NCI-H345 (cell line): ENCODE results near the gene CARD10.
"Not testable (repeated sequence)": the region's sequence is repeated elsewhere in the genome, so short reads cannot be mapped to it uniquely, and the experiment has no call there.

Experiments used
- DNase-seq: peaks from one replicate; lab custom pipeline; 2025; lab: John Stamatoyannopoulos, UW

CARD10 gene

DNA sequence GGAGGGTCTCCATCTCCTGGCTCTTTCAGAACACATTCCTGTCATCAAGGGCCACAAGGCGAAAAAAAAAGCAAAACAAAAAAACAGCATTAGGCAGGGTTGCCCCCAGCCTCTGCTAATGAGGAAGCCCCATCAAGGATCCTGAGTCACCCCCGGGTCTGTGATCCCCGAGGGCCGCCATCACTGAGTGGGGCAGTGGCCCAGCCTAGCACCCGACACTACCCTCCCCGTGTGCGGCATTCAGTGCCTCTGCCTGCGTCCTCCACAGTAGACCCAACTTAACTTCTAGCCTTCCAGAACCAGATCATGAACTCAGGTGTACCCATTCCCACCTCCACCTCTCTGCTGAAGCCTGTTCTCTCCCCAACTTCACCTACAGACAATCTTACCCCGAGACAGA, 34.5 kb upstream of the CARD10 start:
- no peak for DNase-seq

DNA sequence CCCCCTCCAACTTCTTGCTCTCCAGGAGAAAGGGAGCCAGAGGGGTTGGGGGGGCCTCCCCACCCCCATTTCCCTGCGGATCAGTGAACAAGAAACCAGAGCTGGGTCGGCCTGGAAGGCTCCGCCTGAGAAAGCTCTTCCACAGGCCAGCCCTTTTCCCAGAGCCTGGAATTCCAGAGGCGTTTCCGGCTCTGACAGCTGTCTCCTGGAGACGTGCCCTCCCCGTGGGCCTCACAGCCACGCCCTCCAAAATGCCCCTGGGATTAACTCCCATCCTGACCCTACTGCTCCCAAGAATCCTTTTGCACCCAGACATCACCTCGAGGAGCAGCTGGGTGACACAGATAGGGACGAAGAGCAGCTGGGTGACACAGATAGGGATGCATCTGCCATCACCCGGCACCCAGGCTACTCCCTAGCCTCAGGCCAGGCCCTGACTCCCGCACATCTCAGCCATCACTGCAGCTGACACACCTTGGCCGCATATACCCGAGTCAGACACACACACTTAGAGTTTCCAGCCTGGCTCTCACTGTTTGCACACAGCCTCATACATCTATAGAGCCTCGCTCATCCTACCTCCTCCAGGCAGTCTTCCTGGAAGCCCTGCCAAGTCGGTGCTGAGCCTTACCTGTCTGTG, 33.4 kb upstream of the CARD10 start:
- DNase-seq: no peak

DNA sequence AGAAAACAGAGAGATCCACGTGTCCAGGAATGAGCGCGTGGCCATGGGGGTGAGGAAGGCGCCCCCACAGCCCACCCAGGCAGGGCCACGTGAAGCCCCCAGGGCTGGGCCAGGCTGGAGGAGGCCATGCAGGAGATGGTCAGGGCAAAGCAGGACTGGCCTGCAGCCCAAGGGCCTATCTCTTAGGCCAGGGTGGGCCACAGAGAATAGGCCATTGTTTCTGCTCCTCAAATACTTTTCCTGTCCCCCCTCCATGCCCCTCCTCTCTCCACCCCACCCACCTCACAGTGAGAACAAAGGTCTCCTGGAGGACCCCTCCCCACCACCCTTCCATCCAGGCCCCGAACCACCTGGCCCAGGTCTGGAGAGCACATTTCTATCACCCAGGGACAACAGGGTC, 32.8 kb upstream of the CARD10 start:
- no peak for DNase-seq

DNA sequence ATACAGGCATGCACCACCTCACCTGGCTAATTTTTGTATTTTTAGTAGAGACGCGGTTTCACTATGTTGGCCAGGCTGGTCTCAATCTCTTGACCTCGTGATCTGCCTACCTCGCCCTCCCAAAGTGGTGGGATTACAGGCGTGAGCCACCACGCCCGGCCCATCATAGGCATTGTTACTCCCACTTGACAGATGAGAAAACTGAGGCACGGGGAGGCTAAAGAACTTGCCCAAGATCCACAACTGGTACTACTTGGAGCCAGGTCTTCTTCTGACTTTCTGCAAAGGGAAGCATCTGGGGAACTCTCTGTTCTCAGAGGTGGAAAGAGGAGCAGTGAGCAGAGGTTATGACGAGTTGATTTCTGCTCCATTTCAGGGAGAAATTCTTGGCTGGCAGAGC, 31.7 kb upstream of the CARD10 start:
- DNase-seq: not testable (repeated sequence)

DNA sequence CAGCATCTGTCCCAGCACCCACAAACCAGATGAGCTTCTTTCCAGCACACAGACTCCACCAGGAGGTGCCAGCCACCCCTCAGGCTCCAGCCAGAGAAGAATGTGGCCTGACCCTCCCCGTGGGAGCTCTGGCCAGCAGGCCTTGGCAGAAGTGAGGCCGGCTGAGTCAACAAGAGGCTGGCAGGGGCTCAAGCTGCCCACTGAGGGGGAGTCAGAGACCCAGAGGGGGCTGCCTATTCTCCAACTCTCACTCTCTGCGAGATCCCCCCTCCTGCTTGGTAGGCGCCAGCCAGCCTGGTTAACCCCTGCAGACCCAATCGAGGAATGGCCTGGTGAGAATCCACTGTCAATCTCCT, 30.5 kb upstream of the CARD10 start:
- DNase-seq: no peak

DNA sequence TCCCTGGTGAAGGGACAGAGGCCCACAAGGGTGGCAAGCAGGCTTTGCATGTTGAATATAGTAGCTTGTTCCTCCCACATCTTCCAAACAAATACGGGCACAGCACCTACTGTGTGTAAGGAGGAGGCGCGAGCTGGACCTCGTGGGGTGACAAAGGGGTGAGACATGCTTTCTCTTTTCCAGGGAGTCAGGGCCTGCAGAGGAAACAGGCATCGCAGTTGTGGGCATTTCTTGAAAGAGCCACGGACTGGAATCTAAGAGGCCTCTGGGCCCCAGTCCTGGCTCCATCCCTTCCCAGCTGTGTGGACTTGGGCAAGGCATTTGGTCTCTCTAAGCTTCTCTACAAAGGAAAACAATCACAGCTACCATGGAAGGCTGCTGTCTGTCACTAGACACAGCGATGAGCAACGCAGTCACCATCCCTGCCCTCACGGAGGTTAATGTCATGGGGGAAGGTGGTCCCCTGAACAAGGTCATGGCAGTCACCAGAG, 28.1 kb upstream of the CARD10 start:
- no peak for DNase-seq

DNA sequence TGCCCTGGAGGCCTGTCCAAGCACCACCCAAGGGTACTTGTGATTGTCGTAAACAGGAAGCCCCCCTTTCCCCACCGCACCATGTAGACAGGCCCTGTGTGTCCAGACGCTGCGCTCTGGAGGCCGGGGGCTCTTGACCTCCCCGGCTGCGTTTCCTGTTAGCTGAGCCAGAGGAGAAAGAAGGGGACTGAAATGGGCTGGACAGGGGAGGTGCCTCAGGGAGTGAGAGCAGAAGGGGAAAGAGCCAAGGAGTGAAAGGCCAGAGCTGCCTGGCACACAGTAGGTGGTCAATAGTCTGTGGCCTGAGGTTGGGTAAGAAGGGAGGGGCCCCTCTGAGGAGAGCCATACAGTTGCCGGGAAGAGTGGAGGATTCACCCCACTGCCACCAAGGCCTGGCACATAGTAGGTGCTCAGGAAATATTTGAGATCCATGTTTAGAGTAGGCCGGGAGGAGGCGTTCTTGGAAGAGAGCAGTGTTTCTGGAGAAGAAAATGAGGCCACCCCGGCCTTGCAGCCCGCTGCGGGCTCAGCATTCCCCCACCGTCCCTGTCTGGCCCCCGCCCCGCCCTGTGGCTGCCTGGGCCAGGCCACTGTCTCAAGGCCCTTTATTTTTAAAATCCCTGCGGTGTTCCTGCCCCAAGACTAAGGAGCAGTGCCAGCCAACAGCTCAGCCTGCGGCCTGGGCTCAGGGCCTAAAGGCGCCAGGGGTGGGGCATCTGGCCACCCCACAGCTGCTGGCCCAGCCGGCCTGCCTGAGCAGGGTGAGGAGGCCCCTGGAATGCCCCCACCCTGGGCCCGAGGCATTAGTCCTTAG, 27.4 kb upstream of the CARD10 start:
- no peak for DNase-seq

DNA sequence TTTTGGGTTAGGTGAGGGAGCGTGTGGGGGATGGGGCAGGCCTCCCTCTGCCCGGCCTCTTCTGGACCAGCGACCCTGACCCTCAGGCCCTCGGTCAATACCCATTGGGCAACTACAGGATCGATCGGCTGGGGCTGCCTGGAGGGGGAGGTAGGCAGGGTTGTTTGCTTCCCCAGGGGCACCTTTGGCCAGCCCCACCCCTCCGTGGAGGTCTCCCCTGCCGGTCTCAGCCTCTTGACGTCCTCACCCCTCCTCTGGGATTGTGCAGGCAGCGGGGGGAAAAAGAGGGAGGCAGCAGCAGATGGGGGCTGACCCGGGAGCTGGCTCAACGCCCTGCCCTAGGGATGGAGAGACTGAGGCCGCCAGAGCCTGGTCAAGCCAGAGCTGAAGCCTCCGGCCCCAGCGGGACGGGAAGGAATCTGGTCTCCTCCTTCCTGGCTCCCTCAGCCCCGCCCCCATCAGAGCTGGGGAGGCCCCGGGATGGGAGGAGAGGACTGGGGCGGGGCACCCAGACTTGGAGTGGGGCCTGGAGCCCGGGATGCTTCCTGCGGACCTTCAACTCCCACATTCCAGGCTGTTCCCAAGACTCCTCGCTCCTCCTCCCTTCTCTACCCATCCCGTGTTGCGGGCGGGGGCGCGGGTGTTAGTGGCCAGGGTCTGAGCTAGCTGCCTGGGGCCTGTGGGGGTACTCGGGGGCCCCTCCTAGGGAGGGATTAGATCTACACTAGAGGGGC, 26.7 kb upstream of the CARD10 start:
- no peak for DNase-seq

DNA sequence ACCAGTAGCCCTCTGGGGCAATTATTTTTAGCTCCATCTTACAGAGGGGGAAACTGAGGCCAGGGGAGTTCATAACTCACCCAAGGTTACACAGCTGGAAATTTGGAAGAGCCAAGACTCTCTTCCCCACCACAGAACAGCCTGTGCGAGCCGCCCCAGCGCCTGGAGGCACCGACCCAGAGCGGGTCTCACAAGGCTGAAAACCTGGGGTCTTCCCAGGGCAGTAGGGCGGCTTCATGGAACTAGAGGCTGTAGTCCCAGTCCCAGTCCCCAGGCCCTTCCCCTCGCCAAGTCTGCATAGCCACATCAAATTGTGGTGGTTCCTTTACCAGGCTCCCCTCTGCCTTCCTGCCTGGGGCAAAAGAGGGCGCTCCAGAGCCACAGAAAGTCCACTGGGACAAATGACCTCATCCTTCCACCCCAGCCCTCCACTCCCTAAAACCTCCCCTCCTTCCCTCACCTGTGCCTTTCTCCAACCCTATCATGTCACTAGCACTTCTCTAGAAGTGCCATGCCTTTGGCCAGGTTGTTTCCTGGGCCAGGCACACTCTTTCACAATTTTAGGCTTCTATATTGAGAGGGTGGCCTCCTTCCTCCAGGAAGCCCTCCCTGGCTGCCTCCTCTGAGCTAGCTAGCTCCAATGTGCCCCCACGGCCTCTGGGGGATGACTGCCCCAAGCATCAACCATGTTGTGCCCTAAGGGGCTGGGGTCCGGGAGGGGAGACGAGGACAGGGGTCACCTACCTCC, 25.9 kb upstream of the CARD10 start:
- DNase-seq: no peak

DNA sequence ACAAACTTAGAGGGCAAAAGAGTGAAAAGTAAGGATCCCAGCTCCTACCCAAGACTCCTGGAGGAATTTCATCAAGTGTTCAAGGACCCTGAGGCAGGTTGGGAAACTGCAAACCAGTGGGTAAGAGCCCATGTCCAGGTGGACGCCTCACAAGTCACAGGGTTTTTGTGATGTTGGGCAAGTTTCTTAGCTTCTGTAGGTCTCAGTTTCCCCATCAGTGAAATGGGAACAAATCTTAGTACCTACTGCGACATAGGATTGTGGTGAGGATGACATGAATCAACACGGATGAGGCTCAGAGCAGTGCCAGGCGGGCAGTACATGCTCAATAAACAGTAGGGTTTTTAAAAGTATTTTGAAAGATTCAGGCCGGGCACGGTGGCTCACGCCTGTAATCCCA, 23.7 kb upstream of the CARD10 start:
- no peak for DNase-seq

DNA sequence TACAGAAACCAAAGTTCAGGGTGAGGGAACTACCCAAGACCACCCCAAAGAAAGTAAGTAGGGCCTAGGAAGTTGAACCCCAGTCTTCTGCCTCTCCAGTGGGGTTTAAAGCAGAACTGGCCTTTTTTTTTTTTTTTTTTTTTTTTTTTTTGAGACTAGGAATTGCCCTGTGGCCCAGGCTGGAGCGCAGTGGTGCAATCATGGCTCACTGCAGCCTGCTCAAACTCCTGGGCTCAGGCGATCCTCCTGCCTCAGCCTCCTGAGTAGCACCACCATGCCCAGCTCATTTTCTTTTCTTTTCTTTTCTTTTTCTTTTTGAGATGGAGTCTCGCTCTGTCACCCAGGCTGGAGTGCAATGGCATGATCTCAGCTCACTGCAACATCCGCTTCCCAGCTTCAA, 23.2 kb upstream of the CARD10 start:
- DNase-seq: not testable (repeated sequence)

DNA sequence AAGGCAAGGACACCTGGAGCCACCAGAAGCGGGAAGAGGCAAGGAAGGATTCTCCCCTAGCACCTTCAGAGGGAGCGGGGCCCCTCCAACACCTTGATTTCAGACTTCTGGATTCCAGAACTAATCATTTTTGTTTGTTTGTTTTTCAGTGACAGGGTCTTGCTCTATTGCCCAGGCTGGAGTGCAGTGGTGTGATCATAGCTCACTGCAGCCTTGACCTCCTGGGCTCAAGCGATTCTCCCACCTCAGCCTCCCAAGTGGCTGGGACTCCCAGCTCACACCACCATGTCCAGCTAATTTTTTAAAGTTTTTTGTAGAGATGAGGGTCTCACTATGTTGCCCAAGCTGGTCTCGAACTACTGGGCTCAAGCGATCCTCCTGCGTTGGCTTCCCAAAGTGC, 20.6 kb upstream of the CARD10 start:
- DNase-seq: not testable (repeated sequence)

DNA sequence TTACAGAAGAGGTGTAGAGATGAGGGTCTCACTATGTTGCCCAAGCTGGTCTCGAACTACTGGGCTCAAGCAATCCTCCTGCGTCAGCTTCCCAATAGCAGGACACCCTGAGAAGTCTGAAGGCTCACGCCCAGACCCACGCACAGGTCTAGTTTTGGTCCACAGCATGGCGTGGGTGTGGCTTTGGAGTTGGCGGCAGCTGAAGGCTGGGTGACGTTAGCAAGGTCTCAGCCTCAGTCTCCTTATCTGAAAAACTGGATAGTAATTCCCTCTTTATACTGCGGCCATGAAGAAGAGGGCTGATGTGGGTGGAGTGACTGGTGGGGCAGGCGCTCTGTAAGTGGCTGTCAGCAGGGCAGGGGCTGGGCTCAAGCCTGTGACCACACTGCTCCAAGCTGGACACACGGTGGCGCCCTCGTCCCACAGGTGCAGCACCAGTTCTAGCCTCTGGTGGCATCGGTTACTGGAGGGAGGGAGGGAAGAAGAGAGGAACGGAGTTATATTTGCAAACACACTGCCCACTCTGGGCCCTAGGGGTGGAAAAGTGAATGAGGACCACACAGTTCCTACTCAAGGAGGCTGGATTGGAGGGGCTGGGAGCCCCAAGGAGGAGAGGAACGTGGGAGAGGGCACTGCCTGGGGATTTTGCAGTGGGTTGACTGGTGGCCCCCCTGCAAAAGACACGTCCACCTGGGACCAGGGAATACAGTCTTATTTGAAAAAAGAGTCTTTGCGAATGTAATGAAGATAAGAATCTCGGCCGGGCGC, 19.6 kb upstream of the CARD10 start:
- peak; percentile 72 for DNase-seq

DNA sequence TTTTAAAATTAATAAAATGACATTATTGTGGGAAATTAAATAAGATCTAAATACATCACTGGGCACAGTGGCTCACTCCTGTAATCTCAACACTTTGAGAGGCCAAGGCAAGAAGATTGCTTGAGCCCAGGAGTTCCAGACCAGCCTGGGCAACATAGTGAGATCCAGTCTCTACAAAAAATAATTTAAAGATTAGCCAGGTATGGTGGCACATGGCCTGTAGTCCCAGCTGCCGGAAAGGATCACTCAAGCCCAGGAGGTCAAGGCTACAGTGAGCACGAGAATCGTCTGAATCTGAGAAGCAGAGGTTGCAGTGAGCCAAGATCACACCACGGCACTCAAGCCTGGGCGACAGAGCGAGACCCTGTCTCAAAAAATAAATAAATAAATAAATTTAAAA, 15.9 kb upstream of the CARD10 start:
- DNase-seq: no peak

DNA sequence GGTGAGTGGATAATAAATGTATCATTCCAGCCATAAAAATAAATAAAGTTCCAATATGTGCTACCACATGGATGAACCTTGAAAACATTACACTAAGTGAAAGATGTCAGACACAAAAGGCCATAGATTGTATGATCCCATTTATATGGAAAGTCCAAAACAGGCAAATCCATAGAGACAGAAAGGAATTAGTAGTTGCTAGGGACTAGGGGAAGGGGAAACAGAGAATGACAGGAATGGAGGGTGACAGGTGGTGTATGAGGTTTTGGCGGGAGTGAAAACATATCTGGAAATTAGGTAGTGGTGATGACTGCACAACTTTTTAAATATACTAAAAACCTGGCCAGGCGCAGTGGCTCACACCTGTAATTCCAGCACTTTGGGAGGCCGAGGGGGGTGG, 15.2 kb upstream of the CARD10 start:
- no peak for DNase-seq

DNA sequence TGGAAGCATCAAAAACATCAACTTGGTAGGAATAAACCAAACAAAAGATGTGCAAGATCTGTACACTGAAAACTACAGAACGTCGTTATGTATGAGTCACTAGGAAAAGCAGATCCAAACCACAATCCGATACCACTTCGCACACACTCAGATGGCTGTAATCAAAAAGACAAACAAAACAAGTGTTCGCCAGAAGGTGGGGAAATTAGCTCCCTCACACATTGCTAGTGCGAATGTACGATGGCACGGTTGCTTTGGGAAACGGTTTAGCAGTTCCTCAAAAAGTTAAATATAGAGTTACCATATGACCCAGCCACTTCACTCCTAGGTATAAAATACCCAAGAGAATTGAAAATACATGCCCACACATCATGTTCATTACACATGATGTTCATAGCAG, 14.8 kb upstream of the CARD10 start:
- no peak for DNase-seq

DNA sequence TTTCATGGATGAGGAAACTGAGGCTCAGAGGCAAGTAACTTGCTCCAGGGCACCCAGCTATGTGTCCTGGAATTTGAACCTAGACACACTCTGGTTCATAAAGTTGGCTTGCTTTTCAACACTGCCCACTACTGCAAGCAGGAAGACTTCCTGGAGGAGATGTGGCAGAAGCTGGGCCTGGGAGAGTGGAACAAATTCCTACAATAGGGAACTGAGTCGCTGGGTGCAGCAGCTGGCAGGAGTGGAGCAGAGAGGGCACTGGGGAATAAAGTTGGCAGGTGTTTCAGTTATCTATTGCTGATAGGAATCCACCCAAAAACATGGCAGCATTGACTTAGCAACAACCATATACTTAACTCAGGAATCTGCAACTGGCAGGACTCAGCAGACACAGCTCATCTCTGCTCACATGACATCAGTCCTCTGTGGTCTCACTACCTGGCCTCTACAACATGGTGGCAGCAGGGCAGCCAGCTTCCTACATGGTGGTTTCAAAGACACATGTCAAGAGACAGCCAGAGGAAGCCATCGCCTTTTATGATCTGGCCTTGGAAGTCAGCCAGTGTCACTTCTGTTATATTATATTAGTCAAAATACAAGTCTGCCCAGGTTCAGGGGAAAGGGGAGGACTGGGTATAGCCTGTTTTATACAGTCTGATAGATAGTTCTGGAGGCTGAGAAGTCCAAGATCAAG, 10.6 kb upstream of the CARD10 start:
- DNase-seq: no peak

DNA sequence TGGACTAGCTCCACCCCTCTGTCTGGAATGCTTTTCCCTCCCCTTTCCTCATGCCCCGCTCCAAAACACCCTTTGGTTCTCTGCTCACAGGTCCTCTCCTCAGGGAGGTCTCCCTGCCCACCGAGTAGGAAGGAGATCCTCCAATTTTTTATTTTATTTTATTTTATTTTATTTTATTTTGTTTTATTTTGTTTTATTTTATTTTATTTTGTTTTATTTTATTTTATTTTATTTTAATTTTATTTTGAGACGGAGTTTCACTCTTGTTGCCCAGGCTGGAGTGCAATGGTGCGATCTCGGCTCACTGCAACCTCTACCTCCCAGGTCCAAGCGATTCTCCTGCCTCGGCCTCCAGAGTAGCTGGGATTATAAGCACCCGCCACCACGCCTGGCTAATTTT, 8.7 kb upstream of the CARD10 start:
- not testable (repeated sequence) for DNase-seq

DNA sequence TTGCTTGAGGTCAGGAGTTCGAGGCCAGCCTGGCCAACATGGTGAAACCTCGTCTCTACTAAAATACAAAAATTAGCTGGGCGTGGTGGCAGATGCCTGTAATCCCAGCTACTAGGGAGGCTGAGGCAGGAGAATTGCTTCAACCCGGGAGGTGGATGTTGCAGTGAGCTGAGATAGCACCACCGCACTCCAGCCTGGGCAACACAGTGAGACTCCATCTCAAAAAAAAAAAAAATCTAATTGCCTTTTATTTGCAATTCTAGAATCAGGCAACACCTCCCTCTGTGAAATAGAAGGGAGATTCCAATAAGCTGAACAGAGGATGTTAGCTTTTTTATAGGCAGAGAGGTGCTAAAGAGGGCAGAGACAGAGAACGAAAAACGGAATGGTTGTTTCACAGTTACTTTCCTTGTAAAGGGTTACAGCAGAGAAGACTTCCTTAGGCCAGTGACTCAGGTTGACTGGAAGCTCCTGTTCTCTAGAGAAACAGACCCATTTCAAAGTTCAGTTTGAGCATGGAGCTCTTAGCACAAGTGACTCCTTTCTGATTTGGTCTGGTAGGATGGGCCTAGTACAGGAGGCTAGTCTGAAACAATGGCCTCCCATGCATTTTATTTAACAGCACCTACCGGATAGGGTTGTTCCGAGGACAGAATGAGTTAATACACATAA, 8.0 kb upstream of the CARD10 start:
- DNase-seq: not testable (repeated sequence)

DNA sequence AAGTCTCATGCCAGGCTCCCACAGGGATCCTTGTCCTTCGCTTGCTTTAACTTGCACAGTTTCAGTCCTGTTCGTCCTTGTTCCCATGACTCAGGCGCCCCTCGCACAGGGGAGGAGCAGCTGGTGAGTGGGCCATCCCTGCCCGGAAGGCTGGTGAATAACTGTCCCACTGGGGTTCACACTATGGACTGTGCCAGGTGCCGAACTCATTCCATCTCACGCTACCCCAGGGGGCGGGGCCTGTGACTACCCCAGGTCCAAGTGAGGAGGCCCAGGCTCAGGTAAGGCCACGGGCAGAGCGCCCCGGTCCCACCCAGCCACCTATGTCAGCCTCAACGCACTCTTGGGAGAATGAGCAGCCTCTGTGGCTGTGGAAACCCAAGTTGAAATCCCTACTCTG, 7.2 kb upstream of the CARD10 start:
- no peak for DNase-seq
